GM18519 (cell line): ENCODE results near the gene CT47A1.
A peak's percentile ranks its signal among the peaks of the same experiment; 100 is the strongest.
"Not testable (repeated sequence)": the region's sequence is repeated elsewhere in the genome, so short reads cannot be mapped to it uniquely, and the experiment has no call there.

Source experiments
- ATAC-seq: cut with Tn5 transposase; IDR thresholded peaks from one replicate; pipeline ENCODE4 v1.9.1; 2021; ENCODE audit warnings: mild to moderate bottlenecking, moderate library complexity; ENCODE audit not compliant: unreplicated experiment, low FRiP score

The CT47A1 gene

DNA sequence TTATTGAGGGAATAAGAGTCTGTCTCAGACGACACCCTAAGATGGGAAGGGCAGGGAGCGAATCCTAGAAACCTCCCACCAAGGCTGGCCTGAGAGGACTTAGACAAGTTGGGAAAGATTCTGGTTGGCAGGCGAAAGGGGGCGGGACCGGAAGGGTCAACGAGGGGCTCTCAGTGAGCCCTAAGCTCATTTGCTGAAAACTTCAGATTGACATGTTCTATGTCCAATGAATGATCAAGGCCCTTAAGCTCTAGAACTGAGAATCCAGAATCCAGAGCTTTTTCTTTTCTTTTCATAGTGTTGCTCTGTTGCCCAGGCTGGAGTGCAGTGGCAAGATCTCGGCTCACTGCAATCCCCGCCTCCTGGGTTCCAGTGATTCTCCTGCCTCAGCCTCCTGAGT lies at the start of gene CT47A1:
Gene CT47A1, minus strand, starts transcription at position 101 of the 400 bp plus-strand sequence. CDS start 231 bp downstream, outside the sequence.
- not testable (repeated sequence) for ATAC-seq

DNA sequence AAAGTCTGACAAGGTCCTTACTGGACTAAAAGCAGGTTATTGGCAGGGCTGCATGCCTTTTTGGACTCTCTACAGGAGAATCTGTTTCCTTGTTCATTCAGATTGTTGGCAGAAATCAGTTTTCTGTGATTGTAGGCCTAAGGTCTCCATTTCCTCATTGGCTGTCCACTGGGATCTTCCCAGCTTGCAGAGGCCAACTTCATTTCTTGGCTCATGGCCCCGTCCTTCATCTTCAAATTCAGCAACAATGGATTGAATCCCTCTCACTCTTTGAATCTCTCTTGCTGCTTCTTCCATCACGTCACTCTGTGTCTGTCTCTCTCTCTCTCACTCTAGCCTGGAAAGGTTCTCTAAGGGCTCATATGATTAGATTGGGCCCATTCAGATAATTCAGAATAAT lies 47.0 kb upstream of the CT47A1 start:
- ATAC-seq = no peak

DNA sequence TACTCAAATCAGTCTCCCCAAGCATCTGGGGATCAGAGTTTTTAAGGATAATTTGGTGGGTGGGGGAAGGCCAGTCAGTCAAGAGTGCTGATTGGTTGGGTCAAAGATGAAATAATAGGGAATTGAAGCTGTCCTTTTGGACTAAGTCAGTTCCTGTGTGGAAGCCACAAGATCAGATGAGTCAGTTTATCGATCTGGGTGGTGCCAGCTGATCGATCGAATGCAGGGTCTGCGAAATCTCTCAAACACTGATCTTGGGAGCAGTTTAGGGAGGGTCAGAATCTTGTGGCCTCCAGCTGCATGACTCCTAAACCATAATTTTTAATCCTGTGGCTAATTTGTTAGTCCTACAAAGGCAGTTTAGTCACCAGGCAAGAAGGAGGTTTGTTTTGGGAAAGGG lies 44.5 kb upstream of the CT47A1 start:
- ATAC-seq = no peak

DNA sequence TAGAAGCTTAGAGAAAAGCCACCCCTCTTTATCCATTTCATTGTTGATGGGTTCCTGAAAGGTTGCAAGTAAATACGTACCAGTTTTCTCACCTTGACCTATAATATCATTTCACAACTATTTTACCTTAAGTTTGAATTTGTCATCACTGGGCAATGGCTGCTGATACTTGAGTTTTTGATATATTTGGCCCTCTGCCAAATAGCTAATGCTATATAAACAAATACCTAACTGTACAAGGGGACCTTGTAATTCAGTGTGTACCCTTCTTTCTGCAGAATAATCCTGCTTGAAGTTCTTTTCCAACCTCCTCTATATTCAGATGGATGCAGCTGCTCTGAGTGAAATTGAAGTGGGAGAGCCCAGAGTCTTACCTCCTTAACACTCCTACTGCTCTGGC lies 42.9 kb upstream of the CT47A1 start:
- ATAC-seq = no peak

DNA sequence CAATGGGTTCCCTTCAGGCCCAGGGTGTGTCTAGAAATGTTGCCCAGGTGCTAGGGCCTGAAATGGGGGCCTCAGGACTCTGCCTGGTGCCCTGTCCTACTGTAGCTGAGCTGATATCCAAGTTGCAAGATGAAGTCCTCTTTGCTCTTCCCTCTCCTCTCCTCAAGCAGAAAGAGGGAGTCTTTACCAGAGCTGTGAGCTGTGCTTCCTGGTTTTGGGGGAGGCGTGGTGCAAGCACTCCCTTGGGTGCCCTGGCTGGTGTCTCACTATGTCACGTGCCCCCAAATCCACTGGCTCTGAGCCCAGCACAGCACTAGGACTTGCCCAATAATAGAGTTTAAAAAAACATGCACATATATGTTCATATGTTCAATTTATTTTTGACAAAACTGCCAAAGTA lies 29.3 kb upstream of the CT47A1 start:
- no peak for ATAC-seq

DNA sequence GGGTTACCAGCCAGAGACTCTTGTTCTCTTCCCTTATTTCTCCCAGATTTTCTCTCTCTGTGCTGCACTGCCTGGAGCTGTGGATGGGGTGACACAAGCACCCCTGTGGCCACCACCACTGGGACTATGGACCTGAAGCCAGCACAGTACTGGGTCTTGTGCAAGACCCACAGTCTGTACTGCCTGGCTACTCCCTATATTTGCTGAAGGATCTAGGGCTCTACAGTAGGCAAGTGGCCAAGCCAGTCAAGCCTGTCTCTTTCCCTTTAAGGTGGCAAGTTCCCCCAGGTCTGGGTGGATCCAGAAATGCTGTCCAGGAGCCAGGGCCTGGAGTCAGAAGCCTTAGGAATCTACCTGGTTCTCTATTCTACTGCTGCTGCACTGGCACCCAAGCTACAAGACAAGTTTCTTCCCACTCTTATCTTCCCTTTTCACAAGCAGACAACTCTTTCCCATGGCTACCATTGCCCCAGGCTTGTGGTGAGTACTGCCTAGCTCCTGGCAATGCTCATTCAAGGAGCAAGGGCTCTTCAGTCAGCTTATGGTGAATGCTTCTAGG lies 28.4 kb upstream of the CT47A1 start:
- ATAC-seq = no peak

DNA sequence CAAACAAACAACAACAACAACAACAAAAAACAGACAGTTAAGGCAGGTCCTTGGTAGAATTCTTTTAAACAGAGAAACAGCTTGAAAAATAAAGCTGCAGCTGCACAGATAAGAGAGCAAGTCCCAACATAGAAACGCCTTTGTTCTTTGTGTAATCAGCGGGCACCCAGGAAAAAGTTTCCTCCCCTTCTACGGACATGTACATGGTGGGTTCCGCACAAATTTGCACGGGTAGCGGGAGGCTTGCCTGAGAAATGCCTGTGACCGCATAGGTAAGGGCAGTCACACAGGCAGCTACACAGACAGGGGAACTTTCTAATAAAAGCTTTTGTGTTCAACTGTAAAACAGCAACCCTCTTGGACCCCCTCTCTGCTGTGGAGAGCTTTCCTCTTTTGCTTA lies 25.7 kb upstream of the CT47A1 start:
- no peak for ATAC-seq

DNA sequence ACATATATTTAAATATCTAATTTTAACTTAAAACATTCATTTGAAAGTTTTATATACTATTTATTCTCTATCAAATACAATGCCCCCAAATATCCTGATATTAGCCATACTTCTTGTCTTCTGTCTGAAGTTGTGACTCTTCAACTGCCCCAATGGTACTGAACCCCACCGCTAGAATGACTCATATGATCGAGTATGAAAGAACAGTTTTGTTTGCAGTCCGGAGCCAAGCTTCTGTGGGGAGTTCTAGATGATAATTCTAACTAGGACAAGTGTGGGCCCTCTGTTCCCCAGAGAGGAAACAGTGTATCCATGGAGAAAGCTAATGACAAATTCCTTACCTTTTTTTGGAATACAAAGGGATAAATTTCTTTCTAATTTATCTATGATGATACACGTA lies 24.7 kb upstream of the CT47A1 start:
- ATAC-seq = no peak

DNA sequence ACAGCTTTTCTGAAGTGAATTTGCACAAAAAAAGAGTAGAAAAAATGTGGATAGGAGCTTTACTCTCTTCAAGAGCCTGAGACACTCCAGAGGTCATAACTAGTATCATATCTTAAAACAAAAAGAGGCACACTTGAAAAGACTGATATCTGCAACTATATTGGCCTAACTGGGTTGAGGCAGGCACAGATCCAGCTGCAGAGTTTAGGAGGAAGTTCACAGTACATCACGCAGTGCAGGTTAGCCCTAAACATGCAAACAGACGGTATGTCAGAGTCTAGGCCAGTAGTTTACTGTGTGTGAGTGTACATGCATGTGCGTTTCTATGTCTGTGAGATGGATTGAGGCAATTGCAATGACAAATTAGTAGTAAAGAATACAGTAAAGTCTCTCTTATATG lies 24.2 kb upstream of the CT47A1 start:
- no peak for ATAC-seq

DNA sequence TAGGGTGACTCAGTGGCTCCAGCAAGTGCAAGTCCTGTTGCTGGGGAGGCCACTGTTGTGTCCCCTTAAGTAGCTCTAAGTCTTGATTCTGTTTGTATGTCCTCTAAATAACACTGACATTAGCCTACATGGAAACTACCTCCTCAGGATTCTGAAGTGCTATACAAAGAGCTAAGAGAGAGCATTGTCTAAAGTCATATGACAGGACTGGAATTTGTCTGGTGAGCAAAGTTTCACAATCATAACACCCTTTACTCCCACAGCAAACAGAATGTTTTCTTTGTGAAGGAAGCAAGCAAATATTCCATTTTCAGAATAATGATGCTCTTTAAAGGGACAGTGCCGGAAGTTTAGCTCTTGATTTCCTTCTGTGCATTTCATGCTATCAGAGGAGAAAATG lies 23.4 kb upstream of the CT47A1 start:
- no peak for ATAC-seq

DNA sequence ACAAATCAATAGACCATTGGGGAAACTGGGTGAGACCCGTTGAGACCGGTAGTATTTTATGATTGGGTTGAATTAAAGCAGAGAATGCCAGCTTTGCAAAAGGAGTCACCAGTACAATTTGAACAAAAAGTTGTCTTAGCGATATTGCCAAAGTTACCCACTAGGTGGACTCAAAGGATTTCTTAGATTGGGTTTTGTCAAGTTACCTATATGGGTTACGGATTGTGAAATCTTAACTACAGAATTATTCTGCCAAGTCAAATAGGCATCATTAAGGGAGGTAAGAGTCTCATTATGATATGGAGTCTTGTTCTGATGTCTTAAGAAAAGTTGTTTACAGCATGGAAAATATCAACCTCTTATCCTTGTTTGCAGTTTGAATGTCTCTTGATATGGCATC lies 15.0 kb upstream of the CT47A1 start:
- ATAC-seq = no peak

DNA sequence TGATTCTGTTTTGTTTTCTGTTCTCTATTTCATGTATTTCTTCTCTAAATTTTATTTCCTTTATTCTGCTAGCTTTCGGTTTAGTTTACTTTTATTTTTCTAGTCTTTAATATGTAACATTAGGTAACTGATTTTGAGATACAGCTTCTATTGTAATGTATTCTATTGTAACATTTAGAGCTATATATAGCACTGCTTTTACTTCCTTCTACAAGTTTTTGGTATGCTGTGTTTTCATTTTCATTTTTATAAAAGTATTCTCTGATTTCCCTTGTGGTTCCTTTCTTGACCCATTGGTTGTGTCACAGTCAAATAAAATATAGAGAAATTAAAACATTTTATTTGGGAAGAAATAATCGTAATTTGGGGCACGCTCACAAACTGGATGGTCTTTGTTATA lies 13.9 kb upstream of the CT47A1 start:
- peak; percentile 56 for ATAC-seq

DNA sequence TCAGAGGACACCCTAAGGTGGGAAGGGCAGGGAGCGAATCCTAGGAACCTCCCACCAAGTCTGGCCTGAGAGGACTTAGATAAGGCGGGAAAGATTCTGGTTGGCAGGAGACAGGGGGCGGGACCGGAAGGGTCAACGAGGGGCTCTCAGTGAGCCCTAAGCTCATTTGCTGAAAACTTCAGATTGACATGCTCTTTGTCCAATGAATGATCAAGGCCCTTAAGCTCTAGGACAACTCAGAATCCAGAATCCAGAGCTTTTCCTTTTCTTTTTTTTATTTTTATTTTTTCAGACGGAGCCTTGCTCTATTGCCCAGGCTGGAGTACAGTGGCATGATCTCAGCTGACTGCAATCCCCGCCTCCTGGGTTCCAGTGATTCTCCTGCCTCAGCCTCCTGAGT lies 29.1 kb downstream of the CT47A1 start, which contains the start of gene CT47A7:
Gene CT47A7, minus strand, starts transcription at position 101 of the 400 bp plus-strand sequence. CDS start 255 bp downstream, outside the sequence.
- ATAC-seq = not testable (repeated sequence)
